Hematopoietic multipotent progenitor cell treated with erythropoietin and hydrocortisone succinate and interleukin-3 and kit ligand, for 17 days (in vitro differentiated cells): ENCODE measurements around the gene SNX8.
"Not testable (repeated sequence)": the region's sequence is repeated elsewhere in the genome, so short reads cannot be mapped to it uniquely, and the experiment has no call there.

Experiments
- DNase-seq: peaks from one replicate; pipeline ENCODE4 v3.0.0-alpha.2; 2015; ENCODE audit warnings: low spot score

Gene SNX8

DNA sequence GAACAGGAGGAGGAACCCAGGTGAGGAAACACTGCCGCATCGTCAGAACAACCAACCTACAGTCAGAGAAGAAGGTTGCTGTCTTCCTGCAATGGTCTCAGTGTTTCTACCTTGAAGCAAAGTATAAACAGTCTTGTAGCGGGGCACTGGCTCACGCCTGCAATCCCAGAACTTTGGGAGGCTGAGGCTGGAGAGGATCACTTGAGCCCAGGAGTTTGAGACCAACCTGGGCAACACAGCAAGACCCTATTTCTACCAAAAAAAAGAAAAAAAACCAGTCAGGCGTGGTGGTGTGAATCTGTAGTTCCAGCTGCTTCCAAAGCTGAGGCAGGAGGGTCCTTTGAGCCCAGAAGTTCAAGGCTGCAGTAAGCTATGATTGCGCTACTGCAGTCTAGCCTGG lies 23.4 kb downstream of the SNX8 start:
- no peak for DNase-seq

DNA sequence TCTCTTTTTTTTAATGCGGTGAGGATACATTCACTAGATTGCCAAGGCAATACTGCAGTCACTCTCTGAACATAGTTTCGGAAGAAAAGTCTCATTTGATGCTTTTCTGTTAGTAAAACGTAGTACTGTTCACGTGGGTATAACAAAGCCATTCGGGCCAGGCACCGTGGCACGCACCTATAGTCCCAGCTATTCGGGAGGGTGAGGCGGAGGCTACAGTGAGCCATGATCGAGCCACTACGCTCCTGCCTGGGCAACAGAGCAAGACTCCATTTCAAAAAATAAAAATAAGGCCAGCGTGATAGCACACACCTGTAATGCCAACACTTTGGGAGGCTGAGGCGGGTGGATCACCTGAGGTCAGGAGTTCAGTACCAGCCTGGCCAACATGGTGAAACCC lies 24.6 kb downstream of the SNX8 start:
- no peak for DNase-seq

DNA sequence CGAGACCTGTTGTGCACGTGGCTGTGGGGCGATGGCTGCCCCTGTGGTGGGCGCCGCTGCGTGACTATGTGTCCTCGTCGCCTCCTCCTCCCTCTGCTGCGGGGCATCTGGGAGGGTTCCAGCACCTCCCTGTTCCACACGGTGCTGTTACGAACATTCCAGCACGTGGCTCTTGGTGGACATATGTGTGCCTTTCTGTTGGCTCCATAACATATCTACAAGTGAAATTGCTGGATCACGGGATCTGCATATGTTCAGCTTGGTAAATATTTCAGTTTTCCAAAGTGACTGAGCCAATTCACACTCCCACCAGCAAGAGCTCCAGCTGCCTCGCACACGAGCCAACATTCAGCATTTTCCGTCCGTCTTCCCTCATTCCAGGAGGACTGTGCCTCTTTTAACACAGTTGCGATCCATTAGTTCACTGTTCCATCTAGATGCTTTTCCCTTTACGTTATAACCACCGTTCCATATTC lies 25.1 kb downstream of the SNX8 start:
- DNase-seq, result no peak

DNA sequence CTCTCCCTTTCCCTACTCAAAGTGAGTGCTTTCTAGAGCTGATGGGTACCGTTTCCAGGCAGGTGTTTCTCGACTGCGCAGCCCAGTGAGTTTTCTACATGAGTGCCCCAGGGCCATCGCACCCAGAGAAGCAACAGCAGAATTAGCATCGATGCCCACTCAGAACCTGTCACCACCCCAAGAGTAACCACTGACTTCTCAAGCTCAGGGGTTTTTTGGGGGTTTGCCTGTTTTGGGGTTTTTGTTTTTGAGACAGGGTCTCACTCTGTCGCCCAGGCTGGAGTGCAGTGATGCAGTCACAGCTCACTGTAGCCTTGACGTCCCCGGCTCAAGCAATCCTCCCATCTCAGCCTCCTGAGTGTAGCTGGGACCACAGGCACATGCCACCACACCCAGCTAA lies 25.7 kb downstream of the SNX8 start:
- DNase-seq, result no peak

- DNase-seq, result no peak
These were observed 26.5 kb downstream of the SNX8 start for GRCh38 chr7:2287745-2288144.

- no peak for DNase-seq
These were observed 31.2 kb downstream of the SNX8 start for GRCh38 chr7:2283074-2283473.

- DNase-seq, result no peak
These were observed 32.0 kb downstream of the SNX8 start for GRCh38 chr7:2282185-2282751.

- no peak for DNase-seq
These were observed 32.7 kb downstream of the SNX8 start for GRCh38 chr7:2281541-2281940.

- no peak for DNase-seq
These were observed 33.8 kb downstream of the SNX8 start for GRCh38 chr7:2280424-2280823.

DNA sequence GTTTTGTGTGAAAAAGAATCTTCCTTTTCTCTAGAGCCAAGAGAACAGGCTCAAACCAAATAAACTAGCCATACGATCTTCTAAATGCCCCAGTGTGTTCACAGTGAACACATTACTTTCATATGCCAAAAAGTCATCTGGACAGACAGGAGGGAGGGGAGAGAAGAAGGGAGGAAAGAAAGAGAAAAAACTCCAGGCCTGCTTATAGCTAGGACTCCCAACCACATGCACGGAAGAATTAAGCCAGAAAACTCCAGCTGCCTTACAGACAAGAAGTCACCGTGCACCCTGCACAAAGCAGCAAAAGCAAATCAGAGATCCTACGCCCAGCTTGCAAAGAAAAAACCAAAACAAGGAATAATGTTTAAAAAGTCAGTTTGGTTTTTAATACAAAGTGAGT lies 34.3 kb downstream of the SNX8 start:
- no peak for DNase-seq

- DNase-seq, result no peak
These were observed 36.2 kb downstream of the SNX8 start for GRCh38 chr7:2278026-2278425.

GRCh38 chr7:2276107-2276506 lies 38.1 kb downstream of the SNX8 start:
- no peak for DNase-seq

DNA sequence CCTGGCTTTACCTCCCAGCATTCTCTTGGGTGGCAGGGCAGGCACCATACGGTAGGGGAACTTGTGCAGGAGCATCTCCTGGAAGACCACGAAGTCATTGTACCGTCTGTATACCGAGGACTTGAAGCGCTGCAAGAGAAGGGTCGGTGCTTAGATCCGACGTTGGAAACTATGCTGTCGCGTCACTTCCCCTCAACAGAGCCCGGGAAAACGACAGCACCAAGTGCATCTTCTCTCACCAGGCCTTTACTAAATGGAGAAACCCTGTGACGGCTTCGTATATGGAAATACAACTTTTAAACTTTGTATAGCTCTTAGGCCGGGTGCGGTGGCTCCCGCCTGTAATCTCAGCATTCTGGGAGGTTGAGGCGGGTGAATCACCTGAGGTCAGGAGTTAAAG lies 39.1 kb downstream of the SNX8 start:
- no peak for DNase-seq

- no peak for DNase-seq
These were observed 39.6 kb downstream of the SNX8 start for GRCh38 chr7:2274666-2275065.

- no peak for DNase-seq
These were observed 40.4 kb downstream of the SNX8 start for GRCh38 chr7:2273866-2274265.

DNA sequence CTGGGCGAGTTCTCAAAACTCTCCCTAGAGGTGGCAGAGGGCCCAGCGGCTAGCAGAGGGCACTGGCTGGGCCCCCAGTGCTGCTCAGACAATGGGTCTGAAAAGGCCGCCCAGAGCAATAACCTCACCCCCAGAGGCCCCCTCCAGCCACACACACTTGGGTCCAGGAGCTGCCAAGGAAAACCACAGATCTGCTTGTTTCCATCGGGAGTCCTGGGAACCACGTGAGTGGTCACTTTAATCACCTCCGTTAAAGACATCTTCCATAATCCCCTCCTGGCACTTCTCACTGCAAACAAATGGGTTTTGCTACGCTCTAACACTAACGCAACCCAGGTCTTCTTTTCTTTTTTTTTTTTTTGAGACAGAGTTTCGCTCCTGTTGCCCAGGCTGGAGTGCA lies 42.2 kb downstream of the SNX8 start:
- DNase-seq, result no peak

- no peak for DNase-seq
These were observed 42.8 kb downstream of the SNX8 start for GRCh38 chr7:2271273-2272026.

GRCh38 chr7:2270495-2270894 lies 43.7 kb downstream of the SNX8 start:
- DNase-seq, result no peak

DNA sequence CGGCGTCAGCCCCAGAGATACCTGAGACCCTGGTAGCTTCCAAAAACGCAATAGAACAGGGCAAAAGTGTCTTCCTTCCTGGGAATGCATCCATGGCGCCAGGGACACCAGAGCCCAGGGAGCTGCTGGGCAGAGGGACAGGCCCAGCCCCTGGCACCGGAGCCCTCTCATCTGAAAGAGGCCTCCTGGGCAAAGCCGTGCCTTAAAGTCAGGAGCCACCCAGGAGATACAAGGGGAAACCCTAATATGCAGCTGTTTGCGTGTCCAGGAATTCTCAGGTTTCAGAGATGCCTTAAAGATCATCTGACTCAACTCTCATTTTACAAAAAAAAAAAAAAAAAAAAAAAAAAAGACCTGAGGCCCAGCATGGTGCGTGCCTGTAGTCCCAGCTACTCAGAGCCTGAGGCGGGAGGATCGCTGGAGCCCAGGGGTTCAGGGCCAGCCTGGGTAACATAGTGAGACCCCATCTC lies 44.2 kb downstream of the SNX8 start:
- DNase-seq, result no peak

- DNase-seq, result not testable (repeated sequence)
These were observed 44.9 kb downstream of the SNX8 start for GRCh38 chr7:2269089-2269990.

DNA sequence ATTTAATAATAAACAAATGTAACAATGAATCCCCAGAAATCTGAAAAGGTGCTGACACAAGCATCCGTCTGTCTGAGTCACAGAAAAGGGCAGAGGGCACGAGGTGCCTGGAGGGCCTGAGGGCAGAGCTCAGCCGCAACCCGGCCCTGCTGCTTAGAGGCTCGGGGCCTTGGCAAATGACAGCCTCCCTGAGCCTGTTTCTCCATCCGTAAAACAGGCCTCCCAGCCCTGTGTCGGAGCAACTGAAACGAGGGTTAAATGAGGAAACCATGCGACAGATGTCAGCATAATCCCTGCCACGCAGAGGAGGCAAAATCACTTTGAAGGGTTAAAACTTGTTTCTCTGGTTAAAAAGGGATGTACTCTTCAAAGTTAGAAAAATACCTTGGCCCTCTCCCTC lies 47.3 kb downstream of the SNX8 start:
- DNase-seq, result no peak

DNA sequence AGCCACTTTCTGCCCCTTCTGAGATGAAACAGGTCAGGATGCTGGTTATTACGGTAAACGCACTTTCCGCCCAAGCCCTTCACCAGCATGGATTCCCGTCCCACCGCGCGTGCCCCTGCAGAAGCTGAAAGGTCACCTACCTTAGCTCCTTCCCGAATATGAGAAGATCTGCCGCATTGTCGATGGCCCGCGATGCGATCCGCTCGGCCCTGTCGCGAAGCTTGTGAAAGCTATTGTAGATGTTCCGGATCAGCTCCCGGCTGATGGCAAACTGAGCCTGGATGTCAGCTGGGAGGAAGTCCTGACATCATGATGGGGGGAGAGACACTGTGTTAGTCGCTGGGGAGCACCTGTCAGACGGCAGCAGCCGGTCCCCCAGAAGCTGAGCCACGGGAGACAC lies 50.1 kb downstream of the SNX8 start:
- DNase-seq, result no peak

DNA sequence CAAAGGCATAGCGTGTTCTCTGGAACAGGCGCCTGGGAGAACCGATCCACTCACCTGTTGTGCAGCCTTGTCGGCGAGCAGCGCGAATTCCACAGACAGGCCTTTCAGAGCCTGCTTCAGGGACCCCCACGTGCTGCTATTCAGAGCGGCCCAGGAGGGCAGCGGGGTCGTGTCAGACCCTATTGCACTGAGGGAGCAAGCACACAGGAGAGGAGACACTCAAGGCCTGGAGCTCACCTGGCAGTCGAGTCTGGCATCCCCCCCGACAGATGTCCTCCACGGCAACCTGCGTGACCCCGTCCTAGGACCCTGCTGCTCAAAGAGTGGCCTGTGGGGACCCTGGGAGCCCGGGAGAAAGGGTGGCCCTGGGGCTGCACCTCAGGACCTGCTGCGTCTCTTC lies 51.1 kb downstream of the SNX8 start:
- no peak for DNase-seq
